Germinal center (tissue), 1 donor: ENCODE data around the gene PON3.

ENCODE experiments used
- DNase-seq: peaks from one replicate; pipeline ENCODE4 v3.0.0; 2012; ENCODE audit warnings: mixed read lengths, low spot score

The PON3 gene

DNA sequence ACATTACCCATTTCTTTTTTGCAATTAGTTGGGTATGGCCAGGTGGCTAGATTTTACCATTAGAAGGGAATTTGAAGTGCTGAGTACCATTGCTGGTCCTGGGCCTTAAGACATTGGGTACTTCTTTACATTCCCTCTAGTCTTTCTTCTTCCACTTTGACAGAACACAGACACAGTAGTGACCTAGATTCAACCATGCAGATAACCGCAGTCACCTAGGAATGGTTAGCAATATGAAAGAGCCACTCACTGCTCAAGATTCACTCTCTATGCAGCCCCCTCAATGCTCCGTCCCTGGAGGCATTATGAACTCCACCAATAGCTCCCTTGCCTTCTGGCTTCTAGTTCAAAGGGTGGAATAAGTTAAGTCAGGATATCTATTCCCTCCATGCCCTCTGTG, 55.7 kb downstream of the PON3 start:
- DNase-seq: no peak

DNA sequence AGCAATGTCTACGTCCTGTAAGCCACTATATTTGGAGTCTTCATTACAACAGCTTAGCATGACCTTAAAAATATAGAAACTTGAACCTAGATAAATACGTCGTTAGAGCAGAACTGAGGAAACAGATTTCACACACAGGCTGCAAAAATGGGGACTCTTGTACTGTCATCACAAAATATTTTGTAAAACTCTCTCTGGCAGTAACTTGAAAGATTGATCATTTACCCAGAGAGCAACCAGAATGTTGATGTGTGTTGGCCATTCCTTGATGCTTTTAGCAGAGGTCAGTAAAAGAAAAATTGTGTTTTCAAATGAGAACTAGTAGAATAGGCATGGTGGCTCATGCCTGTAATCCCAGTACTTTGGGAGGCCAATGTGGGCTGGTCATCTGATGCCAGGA, 57.3 kb downstream of the PON3 start:
- DNase-seq: no peak

DNA sequence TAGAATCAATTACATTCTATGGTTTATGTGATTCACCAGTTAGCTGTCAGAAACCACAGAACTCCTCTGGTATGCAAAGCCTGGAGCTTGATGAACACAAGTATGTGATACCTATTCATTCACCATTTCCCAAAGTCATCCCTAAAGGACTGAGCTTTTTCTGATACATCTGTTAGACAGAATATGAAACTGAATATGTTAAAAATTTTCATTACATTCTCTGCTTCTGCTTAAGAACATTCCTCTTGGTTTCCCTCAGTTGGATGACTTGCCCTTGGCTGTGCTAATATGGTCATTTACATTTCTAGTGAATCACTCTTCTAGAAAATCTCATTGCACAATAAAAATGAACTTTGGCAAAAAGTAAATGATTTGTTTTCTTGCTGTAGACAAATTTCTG, 61.1 kb downstream of the PON3 start:
- no peak for DNase-seq

DNA sequence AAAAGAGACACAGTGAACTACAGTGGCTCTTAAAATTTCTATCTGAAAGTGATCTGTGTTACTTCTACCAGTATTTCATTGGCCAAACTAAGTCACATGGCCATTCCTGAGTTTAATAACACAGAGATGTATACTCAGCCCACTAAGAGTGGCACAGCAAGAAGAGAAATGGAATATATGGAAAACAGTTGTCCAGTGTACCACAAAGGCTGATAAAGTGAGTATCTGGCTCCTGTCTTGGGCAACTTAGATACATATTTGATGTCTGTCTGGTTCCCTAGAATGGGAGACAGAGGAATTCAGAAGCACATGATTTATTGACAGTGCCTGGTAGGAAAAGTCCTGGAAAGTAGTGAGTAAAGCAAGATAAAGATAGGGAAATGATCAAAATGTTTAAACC, 61.7 kb downstream of the PON3 start:
- DNase-seq: no peak

DNA sequence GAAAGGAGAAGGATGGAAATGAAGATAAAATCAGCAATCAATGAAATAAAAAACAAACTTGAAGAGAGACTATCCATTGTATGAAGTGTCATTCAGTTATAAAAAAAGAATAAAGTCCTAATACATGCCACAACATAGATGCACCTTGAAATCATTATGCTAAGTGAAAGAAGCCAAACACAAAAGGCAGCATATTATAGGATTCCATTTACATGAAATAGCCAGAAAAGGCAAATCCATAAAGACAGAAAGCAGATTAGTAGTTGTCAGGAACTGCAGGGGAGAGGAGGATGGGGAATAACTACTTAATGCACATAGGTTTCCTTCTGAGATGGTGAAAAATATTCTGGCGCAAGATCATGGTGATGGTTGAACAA, 65.2 kb downstream of the PON3 start:
- DNase-seq: no peak

DNA sequence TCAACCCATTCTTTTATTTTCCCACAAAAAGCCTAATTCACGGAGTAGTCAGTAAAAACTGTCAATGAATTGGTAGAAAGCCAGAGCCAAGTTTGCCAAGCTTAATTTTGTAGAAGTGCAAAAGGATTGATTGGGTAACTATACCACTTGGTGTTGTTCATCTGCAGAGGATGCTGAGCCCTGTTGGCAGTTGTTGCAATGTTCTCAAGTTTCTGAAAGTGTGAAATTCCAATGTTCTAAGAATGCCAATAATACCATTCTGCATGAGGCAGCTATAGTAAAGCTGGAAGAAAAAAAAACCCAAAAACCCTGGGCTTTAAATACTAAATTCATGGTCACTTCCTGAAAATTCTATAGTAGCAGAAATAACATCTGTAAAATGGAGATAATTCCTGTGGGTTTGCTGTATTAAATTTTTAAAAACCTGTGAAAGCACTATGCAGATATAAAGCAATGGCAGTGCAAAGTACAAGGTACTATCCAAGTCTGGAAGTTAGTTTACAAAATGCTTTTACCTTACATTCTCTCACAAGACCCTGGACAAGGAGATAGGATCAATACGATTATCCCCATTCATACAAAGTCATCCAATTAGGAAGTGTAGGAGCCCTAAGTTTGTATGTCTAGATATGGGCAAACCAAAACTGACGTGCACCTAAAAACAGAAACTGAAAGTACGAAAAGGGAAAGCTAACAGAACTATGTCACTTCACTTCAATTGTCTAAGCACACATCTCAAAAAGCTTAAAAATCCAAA, 65.8 kb downstream of the PON3 start:
- no peak for DNase-seq

DNA sequence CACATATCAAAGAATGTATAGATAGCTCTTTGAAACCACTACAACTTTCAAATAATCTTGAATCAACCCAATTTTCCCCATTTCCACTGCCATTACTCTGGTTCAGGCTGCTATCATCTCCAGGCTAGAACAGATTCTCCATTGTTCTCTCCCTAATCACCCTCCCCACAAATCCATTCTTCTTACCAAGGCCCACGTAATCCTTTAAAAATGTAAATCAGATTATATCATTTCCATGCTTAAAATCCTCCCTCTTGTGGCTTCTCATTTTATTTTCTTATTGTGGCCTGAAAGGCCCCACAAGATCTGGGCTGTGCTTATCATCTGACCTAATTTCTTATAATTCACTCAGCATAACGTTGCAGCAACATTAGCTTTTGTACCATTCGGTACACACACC, 68.8 kb downstream of the PON3 start:
- no peak for DNase-seq

DNA sequence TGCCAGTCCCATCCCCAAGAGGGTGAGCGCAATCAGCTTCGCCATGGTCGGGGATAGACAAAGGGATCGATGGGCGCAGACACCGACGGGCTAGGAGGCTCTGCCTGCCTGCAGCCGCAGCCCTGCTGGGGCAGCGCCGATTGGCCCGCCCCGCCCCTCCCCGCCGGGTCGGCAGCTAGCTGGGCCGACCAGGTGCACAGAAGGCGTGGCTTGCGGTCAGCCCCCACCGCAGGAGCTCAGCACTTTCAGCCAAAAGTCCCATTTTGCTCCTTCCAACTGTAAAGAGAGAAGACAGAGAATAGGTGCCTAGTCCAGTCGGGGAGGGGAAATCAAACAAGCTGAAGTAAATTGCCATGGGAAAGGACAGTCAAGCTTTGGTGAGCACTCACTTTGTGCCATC, 71.7 kb downstream of the PON3 start, which contains the start of gene PON1:
PON1 (minus strand) TSS at position 102 of the 400 bp plus-strand sequence; CDS start at position 45, 57 bp downstream.
- no peak for DNase-seq

DNA sequence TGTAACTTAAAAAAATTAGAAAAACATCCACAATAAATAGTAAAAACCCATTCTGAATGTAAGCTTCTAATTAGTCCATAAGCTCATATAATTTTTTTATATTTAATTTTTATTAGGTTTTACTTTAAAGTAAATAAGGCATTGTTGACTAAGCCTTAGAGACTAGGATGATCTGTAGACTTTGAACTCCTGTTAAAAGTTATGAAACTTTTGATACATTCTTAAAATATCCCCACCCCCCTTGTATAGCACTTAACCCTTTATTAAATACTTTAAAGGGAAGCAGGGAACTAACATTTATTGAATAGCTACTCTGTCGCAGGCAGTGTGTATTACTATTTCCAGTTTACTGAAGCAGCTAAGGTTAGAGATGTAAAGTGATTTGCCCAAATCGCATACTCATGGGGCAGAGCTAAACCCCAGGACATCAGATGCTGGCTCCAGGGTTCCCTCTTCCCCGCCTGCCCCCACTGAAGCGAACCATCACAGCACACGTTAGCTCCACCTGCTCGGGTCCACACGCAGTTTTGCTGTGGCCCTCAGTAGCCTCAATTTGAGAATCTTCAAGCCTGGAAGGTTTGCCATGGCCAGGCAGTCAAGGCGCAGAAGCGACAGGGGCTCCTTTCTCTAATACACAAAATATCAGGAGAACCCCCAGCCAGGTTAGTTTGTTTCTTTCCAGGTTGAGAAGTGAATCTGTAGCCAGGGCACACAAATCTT, 72.6 kb downstream of the PON3 start:
- no peak for DNase-seq

DNA sequence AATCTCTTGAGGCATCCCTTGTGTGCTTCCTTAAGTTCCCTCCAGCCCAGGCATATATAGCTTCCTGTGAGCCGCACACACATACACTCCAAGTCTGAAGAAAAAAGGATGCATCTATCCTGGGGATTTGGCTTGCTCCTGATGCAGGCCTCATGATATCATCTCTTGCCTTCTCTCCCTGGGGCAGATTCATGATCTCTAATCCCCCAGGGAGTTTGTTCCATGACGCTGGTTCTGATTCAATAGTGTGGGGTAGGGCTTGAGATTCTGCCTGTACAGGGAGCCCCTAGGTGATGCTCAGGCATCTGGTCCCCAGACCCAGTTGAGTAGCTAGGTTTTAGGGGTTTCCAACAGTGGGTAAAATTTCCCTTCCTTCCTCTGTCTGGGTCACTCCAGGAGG, 73.3 kb downstream of the PON3 start:
- DNase-seq: no peak

DNA sequence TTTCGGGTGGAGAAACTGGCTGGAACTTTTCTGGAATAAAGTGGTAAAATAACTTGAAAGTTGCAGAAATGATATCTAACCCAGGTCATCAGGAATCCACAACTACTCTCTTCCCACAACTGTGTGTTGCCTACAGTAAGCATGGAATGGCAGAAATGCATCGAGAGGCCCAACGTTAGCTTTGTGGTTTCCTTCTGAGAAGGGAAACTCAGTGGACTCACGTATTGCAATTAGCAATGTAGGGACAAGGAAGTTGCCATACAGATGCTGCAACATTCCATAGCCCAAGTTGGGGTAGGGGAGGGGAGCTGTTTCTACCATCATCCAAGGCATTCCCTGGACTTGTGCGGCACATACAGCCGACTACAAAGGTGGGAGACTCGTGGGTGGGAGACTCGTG, 73.8 kb downstream of the PON3 start:
- no peak for DNase-seq

DNA sequence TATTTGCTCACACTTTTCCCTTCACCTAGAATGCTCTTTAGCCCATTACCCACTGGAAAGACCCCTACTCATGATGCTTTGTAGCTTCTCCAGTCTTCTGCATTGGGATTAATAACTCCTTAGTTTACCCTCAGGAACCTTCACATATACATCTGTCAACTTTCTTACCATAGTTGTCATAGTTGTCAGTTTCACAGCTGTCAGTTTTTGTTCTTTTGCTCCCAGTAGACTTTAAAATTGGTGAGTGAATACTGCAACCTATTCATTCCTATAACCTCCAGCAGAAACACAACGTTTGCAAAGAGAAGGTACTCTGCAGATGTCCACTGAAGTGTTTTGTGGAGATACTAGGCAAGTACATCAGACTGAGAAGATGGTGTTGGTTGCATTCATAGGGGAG, 74.5 kb downstream of the PON3 start:
- DNase-seq: no peak

DNA sequence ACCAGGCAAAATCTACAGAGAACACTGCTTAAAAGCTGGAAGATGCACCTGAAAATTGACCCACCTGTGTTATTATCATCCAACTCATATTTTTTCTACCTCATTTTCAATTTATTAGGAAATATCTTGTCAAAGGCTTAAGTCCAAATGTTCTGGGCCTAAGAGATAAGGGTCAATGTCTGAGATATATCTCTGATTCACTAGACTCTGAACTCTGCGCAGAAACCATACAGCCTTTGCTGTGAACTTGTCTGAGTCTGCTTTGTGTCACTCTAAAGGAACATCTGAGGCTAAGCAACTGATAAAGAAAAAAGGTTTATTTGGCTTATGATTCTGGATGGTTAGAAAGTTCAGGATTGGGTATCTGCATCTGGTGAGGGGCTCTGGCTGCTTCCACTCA, 75.5 kb downstream of the PON3 start:
- DNase-seq: no peak

DNA sequence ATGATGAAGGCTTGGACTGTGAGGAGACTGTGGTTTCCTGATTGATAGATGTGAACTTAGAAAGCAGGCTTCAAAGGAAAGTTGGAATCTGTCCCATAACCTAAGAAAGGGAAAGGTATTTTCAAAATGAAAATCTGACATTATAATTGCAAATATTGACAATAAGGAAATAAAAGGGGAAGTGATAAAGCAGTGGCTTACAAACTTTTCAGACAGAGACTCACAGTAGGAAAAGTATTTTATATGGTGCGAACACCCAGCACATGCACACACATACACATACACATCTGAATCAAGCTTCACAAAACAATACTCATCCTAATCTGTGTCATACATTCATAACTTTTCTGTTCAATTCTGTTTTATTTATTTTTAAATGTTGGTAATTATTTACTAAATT, 76.6 kb downstream of the PON3 start:
- DNase-seq: no peak

DNA sequence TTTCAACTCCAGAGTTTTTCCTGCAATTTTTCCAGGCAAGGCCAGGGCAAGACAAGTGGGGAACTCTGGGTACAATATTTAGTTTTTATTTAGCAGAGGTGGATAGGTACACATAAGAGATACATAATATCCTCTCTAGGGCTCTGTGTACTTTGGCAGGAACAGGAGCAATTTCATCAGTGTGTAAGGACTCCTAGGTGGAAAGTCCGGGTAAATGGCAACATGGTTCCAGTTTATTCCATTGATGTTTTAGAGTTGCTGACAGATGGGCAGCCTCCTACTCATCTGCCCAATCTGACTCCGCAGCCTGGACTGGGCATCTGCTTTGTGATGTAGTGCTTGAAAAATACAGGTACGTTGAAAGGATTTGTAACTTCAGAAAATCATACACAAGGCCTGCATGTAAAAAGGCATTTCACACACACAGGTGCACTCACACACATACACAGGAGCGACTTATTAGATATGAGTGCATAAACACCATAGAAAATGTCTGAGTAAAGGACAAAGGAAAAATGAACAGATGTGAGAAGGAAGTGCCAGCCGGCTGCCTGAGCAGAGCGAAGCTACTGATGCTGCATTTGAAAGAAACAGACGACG, 77.6 kb downstream of the PON3 start:
- DNase-seq: no peak

DNA sequence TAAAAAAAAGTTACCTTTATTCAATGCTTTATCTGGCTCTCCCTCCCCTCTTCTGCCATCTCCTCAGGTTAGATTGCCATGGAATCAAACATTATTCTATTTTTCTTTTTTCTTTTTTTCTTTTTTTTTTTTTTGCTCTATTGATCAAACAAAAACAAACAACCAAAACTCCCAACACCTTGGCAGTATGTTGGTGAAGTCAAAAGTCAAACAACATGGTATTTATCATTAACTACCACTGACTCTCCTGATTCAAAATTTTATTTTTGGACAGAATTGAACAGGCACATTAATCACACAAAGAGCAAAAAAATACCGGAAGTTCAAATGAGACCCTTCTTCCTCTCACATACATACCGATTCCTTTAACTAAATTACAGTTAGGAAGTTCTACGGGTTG, 78.2 kb downstream of the PON3 start:
- DNase-seq: no peak

DNA sequence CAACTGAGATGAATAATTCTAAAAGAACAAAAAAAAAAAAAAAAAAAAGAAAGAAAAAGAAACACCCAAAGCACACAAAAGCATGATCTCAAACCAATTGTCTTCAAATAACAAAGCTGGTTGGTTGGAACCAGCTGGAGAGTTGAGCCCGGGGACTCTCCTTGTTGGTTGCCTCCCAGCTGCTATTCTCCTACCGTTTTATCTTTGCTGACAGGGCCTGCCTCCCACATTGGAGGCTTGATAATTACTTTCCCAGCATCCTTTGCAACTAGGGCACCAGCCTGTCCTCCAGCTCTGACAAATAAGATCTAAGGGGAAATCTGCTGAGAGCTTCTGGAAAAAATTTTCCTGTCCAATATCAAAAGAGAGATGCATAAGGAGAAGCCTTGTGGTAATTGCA, 78.6 kb downstream of the PON3 start:
- DNase-seq: no peak

DNA sequence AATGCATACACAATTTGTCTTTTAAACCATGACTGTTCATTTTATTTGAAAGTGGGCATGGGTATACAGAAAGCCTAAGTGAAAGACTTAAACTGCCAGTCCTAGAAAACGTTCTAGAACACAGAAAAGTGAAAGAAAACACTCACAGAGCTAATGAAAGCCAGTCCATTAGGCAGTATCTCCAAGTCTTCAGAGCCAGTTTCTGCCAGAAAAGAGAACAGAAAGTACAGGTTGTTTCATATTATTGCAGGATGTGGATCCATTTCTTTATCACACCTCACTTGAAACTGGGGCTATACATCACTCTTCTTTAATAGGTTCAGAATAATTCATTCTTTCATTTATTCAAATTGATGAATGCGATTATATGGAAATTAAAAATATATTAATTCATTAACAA, 79.6 kb downstream of the PON3 start:
- no peak for DNase-seq

DNA sequence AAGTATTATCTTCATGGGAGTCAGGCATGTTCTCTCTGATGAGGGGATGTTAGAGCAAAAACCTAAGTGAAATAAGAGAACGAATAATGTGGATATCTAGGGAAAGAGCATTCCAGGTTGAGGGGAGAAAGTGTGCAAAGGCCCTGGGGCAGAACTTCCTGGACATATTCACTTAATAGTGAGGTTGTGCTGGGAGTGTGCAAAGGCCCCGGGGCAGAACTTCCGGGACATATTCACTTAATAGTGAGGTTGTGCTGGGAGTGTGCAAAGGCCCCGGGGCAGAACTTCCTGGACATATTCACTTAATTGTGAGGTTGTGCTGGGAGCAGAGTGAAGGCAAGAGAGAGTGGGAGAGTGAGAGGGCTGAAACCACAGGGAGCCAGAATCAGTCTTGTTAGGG, 83.6 kb downstream of the PON3 start:
- no peak for DNase-seq

DNA sequence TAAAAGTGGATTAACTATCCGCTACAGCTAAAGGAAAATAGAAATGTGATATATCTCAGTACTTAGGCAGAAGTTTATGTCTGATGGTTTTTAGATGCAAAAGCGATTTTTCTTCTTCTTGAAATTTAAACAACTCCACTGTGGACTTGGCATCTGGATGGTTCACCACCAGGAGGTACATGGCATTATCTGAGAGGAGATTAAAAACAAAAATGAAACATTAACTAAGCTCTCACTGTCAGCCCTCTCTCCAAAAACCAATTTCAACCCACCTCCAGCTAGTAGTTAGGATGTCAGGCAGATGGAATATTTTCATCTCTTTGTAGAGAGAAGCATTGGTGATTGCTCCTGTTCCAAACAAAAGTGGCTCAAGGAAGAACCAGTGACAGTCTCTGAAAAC, 84.8 kb downstream of the PON3 start:
- no peak for DNase-seq

DNA sequence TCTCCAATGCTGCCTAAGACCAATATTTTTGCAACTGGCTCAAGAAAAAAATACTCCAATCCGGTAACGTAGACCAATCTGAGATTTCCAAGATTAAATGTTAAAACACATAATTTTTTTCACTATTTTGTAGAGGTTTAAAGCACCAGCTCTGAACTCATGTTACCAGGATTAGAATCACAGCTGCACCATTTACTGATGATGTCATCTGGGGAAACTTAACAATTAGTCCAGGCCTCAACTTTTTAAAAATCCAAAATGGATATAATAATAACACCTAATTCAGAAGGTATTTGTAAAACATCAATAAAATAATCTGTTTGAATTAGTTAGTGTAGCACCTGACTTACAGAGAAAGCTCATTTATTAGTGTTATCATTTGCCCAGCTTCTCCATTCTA, 86.2 kb downstream of the PON3 start:
- DNase-seq: no peak
